CD8-positive, alpha-beta memory T cell (primary cell): ENCODE results near the gene MYO1A. TPM values are rescaled to one million over a fixed set of nuclear protein-coding genes. Genes with fewer than 3 reads are reported as not detected.
"Not testable (repeated sequence)": the region's sequence is repeated elsewhere in the genome, so short reads cannot be mapped to it uniquely, and the experiment has no call there.

Experiments used
- CTCF ChIA-PET: fragments of 350-600 bp; sonication (Branson Sonifier 250); formaldehyde crosslinking; loops from one replicate; lab custom pipeline; 2021; ENCODE audit warnings: antibody characterized with exemption; lab: Charles Lee
- POLR2A ChIA-PET: fragments of 350-600 bp; sonication (Branson Sonifier 250); formaldehyde crosslinking; loops from one replicate; lab custom pipeline; 2021; ENCODE audit warnings: antibody characterized with exemption; lab: Charles Lee
- DNase-seq, 5 donors: peaks; one replicate each; pipeline versions ENCODE4 v3.0.0 to v3.0.0-alpha.2; 2020 to 2022; ENCODE audit warnings: mixed read lengths in 1 of 5
- H3K27ac ChIP-seq: one replicate; pipeline ENCODE4 v1.7.0; 2013; ENCODE audit warnings: low read depth, mild to moderate bottlenecking, low read length, moderate library complexity
- H3K27me3 ChIP-seq: 2 replicates; pipeline ENCODE4 v1.7.0; 2013; ENCODE audit warnings: low read length, mild to moderate bottlenecking; ENCODE audit not compliant: insufficient read depth, poor library complexity, severe bottlenecking
- H3K36me3 ChIP-seq: 2 replicates; pipeline ENCODE4 v1.7.0; 2013; ENCODE audit warnings: mild to moderate bottlenecking, low read length, moderate library complexity; ENCODE audit not compliant: insufficient read depth
- H3K4me1 ChIP-seq: 2 replicates; pipeline ENCODE4 v1.7.0; 2013; ENCODE audit warnings: mild to moderate bottlenecking, low read length, moderate library complexity; ENCODE audit not compliant: insufficient read depth
- H3K4me3 ChIP-seq: 2 replicates; pipeline ENCODE4 v1.7.0; 2013; ENCODE audit warnings: mild to moderate bottlenecking, low read length
- H3K9me3 ChIP-seq: 2 replicates; pipeline ENCODE4 v1.7.0; 2013; ENCODE audit warnings: mild to moderate bottlenecking, low read length
- H3K27ac Mint-ChIP-seq, 8 donors: one replicate each; pipeline ENCODE4 v1.8.0; 2020 to 2021; ENCODE audit warnings: mixed read lengths in 8 of 8, mild to moderate bottlenecking in 6 of 8, inconsistent platforms in 3 of 8, moderate library complexity in 3 of 8
- H3K27me3 Mint-ChIP-seq, 2 donors: one replicate each; pipeline ENCODE4 v1.8.0; 2020 to 2021; ENCODE audit warnings: mixed read lengths in 2 of 2, mild to moderate bottlenecking in 1 of 2, moderate library complexity in 1 of 2
- H3K36me3 Mint-ChIP-seq, 3 donors: one replicate each; pipeline ENCODE4 v1.8.0; 2020 to 2021; ENCODE audit warnings: mixed read lengths in 3 of 3, inconsistent platforms in 1 of 3, mild to moderate bottlenecking in 1 of 3
- H3K4me1 Mint-ChIP-seq, 3 donors: one replicate each; pipeline ENCODE4 v1.8.0; 2020 to 2021; ENCODE audit warnings: mixed read lengths in 3 of 3, inconsistent platforms in 1 of 3, mild to moderate bottlenecking in 1 of 3
- H3K4me3 Mint-ChIP-seq, 7 donors: one replicate each; pipeline ENCODE4 v1.8.0; 2020 to 2021; ENCODE audit warnings: mixed read lengths in 7 of 7, mild to moderate bottlenecking in 6 of 7, moderate library complexity in 4 of 7, inconsistent platforms in 2 of 7
- H3K9me3 Mint-ChIP-seq, 5 donors: one replicate each; pipeline ENCODE4 v1.8.0; 2020 to 2022; ENCODE audit warnings: mixed read lengths in 5 of 5, mild to moderate bottlenecking in 3 of 5, moderate library complexity in 2 of 5, inconsistent platforms in 1 of 5
- polyA plus RNA-seq: library from polyadenylated mRNA; unstranded; fragments of 300-500 nt; fragmentation: Illumina TruSeq; gene quantifications from one replicate; pipeline ENCODE4 v1.2.3, GENCODE V29; 2021
- total RNA-seq, 2 experiments: library from RNA; stranded (reverse); gene quantifications; one replicate each; pipeline ENCODE4 v1.2.3, GENCODE V29; 2021

The MYO1A gene
- total and polyA plus RNA-seq, 3 experiments from 2014 or later, result 0.40 to 0.70 (median 0.51) TPM

DNA sequence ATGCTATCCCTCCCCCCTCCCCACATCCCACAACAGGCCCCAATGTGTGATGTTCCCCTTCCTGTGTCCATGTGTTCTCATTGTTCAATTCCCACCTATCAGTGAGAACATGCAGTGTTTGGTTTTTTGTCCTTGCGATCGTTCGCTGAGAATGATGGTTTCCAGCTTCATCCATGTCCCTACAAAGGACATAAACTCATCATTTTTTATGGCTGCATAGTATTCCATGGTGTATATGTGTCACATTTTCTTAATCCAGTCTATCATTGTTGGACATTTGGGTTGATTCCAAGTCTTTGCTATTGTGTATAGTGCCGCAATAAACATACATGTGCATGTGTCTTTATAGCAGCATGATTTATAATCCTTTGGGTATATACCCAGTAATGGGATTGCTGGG, 3.2 kb upstream of the MYO1A start:
- H3K27ac Mint-ChIP-seq, CTCF ChIA-PET, POLR2A ChIA-PET, H3K36me3 ChIP-seq, H3K4me1 Mint-ChIP-seq, H3K4me3 ChIP-seq, H3K9me3 ChIP-seq, H3K27ac ChIP-seq, H3K27me3 Mint-ChIP-seq, H3K4me3 Mint-ChIP-seq, H3K9me3 Mint-ChIP-seq, H3K4me1 ChIP-seq, H3K27me3 ChIP-seq, DNase-seq: not testable (repeated sequence)
- peaks cover 4 to 15% (median 6%) of the 10 kb centered on the region in 3 donors for H3K36me3 Mint-ChIP-seq

DNA sequence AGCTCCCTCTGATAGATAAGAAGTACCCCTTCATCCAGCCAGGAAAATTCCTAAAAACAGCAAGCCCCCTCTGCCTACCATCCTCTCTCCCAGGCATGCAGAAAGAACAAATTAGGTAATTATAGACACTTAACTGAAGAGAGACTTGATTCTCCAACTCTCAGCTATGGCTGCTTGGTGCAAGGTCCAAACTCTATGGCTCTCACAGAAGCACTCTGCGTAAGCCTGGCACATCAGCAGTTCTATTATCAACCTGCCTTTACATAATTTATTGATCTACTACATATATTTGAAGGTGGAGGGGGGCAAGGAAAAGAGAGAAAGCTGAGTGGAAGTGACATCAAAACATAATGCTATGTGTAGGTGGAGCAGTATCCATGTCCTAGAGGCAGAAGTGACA, 1.1 kb upstream of the MYO1A start:
- Mint-ChIP-seq H3K36me3 (peaks cover 0 to 4% (median 0%) of the 10 kb centered on the region in 3 donors), H3K9me3 (no peaks in the 10 kb centered on the region), H3K27ac (peak overlapping the region in 2 of 8 donors; percentile 3 to 65), H3K4me3 (no peak overlapping the region), H3K4me1 (peaks cover 21 to 26% (median 26%) of the 10 kb centered on the region in 3 donors), H3K27me3 (peaks cover 0 to 3% of the 10 kb centered on the region in 2 donors)
- Histone ChIP-seq H3K4me3 (no peak overlapping the region), H3K4me1 (peaks cover 20% of the 10 kb centered on the region), H3K36me3 (no peaks in the 10 kb centered on the region), H3K27me3 (no peaks in the 10 kb centered on the region), H3K27ac (no peak overlapping the region), H3K9me3 (no peaks in the 10 kb centered on the region)
- ChIA-PET POLR2A (no interaction called here), CTCF (interaction anchor here (1.3 to 1.4 kb wide), 2 partner anchors 18 to 67 kb away, joined by 3 read pairs; no protein-coding TSS in a partner anchor)
- no peak for DNase-seq

DNA sequence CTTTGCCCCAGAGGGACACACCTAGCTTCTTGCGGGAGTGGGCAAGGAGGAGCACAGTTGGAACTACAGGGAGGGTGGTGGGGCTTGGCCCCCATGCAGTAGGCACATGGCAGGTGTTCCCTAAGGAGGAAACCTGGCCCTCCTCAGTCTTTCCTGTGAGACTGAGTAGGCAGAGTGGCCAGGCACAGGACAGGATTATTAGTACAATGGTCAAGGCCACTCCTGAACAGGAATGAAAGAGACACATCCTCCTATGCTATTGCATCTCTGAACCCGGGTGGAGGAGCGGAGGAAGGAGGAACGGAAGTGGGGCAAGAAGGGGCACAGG, 846 bp downstream of the MYO1A start:
- Histone ChIP-seq H3K9me3 (no peaks in the 10 kb centered on the region), H3K4me3 (no peak overlapping the region), H3K4me1 (peaks cover 20% of the 10 kb centered on the region), H3K27me3 (no peaks in the 10 kb centered on the region), H3K27ac (no peak overlapping the region), H3K36me3 (no peaks in the 10 kb centered on the region)
- no peak overlapping the region for H3K4me3 Mint-ChIP-seq
- no peaks in the 10 kb centered on the region for H3K9me3 Mint-ChIP-seq
- H3K36me3 Mint-ChIP-seq, result peaks cover 0 to 3% (median 0%) of the 10 kb centered on the region in 3 donors
- ChIA-PET CTCF (no interaction called here), POLR2A (no interaction called here)
- DNase-seq, result no peak
- H3K4me1 Mint-ChIP-seq, result peaks cover 24 to 29% (median 28%) of the 10 kb centered on the region in 3 donors
- H3K27me3 Mint-ChIP-seq, result peaks cover 3 to 5% of the 10 kb centered on the region in 2 donors
- H3K27ac Mint-ChIP-seq, result peak overlapping the region in 2 of 8 donors; percentile 11 to 48

DNA sequence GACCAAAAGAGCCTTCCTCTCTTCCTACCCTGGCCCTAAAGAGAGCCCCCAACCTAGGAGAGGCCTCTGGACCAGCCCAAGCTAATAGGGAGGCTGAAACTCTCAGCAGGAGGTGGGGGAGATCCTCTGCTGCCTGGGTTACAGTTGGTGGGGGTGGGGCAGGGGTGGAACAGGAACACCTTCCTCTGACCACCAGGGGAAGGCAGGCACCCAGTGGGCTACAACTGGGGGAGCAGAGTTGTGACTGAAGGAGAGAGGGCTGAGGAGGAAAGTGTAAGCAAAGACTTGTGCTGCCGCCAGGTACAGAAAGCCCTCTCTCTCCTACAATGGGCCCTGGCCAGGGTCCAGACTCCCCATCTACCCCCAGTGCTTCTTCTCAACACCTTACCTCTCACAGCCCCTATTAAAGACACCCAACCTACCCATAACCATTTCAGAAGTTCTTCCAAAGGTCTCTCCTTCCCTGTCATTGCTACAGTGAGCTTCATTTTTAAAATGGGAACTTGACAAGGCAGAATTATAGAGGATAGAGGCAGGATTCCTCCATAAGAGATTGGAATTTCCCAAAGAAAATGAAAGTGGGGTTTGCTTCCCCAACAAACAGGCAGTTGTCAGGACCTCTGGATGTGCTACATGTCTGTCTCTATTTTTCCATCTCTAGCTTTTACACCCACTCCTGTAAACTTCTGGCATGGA, 1.4 kb downstream of the MYO1A start:
- peaks cover 24 to 29% (median 28%) of the 10 kb centered on the region in 3 donors for H3K4me1 Mint-ChIP-seq
- H3K27ac Mint-ChIP-seq, result peak overlapping the region in 3 of 8 donors; percentile 11 to 87 (median 48)
- H3K27ac ChIP-seq, result no peak overlapping the region
- no peaks in the 10 kb centered on the region for H3K36me3 ChIP-seq
- peaks cover 20% of the 10 kb centered on the region for H3K4me1 ChIP-seq
- peak overlapping the region in 1 of 7 donors; percentile 29 for H3K4me3 Mint-ChIP-seq
- H3K9me3 Mint-ChIP-seq, result no peaks in the 10 kb centered on the region
- H3K27me3 ChIP-seq, result no peaks in the 10 kb centered on the region
- POLR2A ChIA-PET, result no interaction called here
- H3K27me3 Mint-ChIP-seq, result peaks cover 3 to 9% of the 10 kb centered on the region in 2 donors
- no peaks in the 10 kb centered on the region for H3K9me3 ChIP-seq
- CTCF ChIA-PET, result interaction anchor here (0.9 to 1.4 kb wide), 3 partner anchors 8 to 63 kb away, joined by 3 to 7 read pairs (median 6); partner anchors contain the start of gene STAT6
- DNase-seq, result no peak
- no peak overlapping the region for H3K4me3 ChIP-seq
- H3K36me3 Mint-ChIP-seq, result no peaks in the 10 kb centered on the region

DNA sequence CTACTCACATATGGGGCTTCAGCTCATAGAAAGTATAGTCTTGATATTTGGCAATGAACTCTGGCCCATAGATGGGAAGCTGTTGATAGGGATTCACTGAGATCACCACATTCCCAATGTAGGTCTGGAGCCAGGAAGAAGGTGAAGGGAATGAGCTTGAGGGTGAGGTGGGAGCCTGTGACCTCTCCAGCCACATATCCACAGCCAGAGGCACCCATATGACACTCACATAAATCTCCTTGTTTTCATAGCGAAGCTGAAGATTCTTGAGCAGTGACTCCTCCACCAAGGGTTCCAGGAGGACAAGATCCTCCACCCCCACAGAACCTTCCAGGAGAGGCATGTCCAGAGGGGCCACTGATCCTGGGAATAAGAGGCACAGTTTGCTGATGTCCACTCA, 1.9 kb downstream of the MYO1A start:
- H3K4me3 Mint-ChIP-seq, result peak overlapping the region in 2 of 7 donors; percentile 62 to 64
- ChIA-PET CTCF (interaction anchor here (0.9 to 1.4 kb wide), 3 partner anchors 9 to 64 kb away, joined by 3 to 7 read pairs (median 6); partner anchors contain the start of gene STAT6), POLR2A (interaction anchor here (0.5 to 0.8 kb wide), 3 partner anchors 64 to 363 kb away, joined by 3 to 7 read pairs (median 3); no protein-coding TSS in a partner anchor)
- H3K4me1 Mint-ChIP-seq, result peaks cover 24 to 29% (median 28%) of the 10 kb centered on the region in 3 donors
- Histone ChIP-seq H3K27ac (no peak overlapping the region), H3K9me3 (no peaks in the 10 kb centered on the region), H3K4me3 (peak overlapping the region; percentile 15), H3K4me1 (peaks cover 20% of the 10 kb centered on the region), H3K27me3 (no peaks in the 10 kb centered on the region), H3K36me3 (no peaks in the 10 kb centered on the region)
- no peaks in the 10 kb centered on the region for H3K9me3 Mint-ChIP-seq
- no peak for DNase-seq
- peak overlapping the region in 4 of 8 donors; percentile 34 to 87 (median 58) for H3K27ac Mint-ChIP-seq
- no peaks in the 10 kb centered on the region for H3K36me3 Mint-ChIP-seq
- H3K27me3 Mint-ChIP-seq, result peaks cover 3 to 14% of the 10 kb centered on the region in 2 donors

DNA sequence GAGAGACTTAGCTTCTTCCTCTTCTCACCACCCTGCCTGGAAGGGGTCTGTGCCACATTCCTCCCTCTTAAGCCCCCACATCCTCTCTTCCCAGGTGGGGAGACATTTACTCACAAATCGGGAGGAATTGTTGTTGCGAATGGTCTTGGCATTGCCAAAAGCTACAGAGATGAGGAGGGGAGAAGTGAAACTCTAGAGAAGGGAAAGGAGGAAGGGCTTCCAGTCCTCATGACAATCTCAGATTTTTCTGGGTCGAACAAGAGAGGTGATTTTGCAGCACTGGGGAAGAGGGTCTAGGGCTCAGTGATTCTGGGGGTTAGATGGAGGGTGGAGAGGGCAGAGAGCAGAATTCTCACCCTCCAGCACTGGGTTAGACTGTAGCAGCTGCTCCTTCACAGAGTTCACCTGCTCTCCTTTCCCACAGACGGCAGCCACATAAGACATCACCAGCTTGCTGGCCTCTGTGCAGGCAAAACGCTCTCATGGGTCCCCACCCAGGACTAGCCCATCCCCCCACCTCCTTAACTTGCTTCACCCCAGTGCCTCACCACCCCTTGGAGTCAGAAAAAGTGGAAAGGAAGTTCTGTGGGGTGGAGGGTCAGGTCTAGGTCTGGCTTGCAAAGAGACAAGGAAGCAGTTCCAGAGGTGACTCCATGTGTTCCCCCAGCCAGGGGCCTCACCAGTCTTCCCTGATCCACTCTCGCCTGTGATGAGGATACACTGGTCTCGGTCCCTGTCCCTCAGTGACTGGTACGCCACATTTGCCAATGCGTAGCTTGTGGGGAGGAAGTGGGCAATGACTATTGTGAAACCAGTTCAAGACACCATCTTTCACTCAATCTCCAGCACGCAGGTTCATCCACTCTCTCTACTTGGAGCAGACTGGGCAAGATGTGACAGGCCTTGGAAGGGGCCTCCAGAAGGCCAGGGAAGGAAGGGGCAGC, 2.7 kb downstream of the MYO1A start:
- no peak overlapping the region for H3K27ac ChIP-seq

DNA sequence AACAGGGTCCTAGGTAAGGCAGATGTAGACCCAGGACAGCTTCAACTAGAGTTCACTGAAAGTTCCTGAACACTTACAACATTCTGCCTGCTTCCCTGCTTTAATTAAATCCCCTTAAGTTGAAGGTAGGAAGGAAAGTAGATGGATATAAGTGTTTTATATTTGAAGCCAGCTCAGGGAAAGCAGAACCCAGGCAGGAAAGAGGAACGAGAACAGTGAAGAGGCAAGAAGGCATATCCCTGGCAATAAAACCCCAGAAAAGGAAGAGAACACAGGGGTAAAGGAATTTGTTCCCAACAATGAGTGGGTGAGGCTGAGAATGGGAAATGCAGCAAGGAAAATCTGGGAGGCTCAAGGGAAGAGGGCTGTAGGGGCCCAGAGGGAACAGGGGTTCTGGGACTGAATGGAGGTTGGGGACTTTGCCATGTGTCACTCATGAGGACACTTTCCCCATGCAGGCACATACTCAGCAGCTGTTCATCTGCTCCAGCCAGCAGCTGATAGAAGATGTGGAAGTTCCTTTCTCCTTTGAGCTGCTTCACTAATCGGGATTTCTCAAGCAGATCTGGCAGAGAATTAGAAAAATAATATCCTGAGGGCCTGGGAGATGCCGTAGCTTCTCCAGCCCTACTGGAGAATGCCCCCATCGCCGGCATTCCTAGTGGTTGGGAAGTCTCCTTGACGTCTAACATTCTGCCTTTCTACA, 3.7 kb downstream of the MYO1A start:
- Mint-ChIP-seq H3K27ac (peak overlapping the region in 4 of 8 donors; percentile 8 to 49 (median 24)), H3K4me1 (peaks cover 24 to 29% (median 28%) of the 10 kb centered on the region in 3 donors), H3K9me3 (no peaks in the 10 kb centered on the region), H3K36me3 (no peaks in the 10 kb centered on the region), H3K27me3 (peaks cover 3 to 24% of the 10 kb centered on the region in 2 donors), H3K4me3 (peak overlapping the region in 2 of 7 donors; percentile 43 to 48)
- no peak for DNase-seq
- Histone ChIP-seq H3K27me3 (no peaks in the 10 kb centered on the region), H3K36me3 (no peaks in the 10 kb centered on the region), H3K4me3 (no peak overlapping the region), H3K9me3 (no peaks in the 10 kb centered on the region), H3K27ac (no peak overlapping the region), H3K4me1 (peaks cover 20% of the 10 kb centered on the region)
- POLR2A ChIA-PET, result no interaction called here
- CTCF ChIA-PET, result interaction anchor here (0.8 to 1.3 kb wide), 2 partner anchors 23 to 65 kb away, joined by 3 read pairs; partner anchors contain the start of gene STAT6

More for the DNA sequence above, 2.7 kb downstream of the MYO1A start:
- H3K4me1 Mint-ChIP-seq, result peaks cover 24 to 29% (median 28%) of the 10 kb centered on the region in 3 donors
- H3K27me3 Mint-ChIP-seq, result peaks cover 3 to 18% of the 10 kb centered on the region in 2 donors
- peak overlapping the region in 7 of 8 donors; percentile 34 to 87 (median 76) for H3K27ac Mint-ChIP-seq
- H3K4me1 ChIP-seq, result peaks cover 20% of the 10 kb centered on the region
- H3K27me3 ChIP-seq, result no peaks in the 10 kb centered on the region
- H3K36me3 ChIP-seq, result no peaks in the 10 kb centered on the region
- no peaks in the 10 kb centered on the region for H3K36me3 Mint-ChIP-seq
- POLR2A ChIA-PET, result interaction anchor here (0.5 to 0.8 kb wide), 3 partner anchors 65 to 362 kb away, joined by 3 to 7 read pairs (median 3); no protein-coding TSS in a partner anchor
- peak overlapping the region; percentile 15 for H3K4me3 ChIP-seq
- CTCF ChIA-PET, result interaction anchor here (0.9 to 1.4 kb wide), 4 partner anchors 10 to 65 kb away, joined by 3 to 7 read pairs (median 4); partner anchors contain the start of gene STAT6
- H3K4me3 Mint-ChIP-seq, result peak overlapping the region in 6 of 7 donors; percentile 48 to 86 (median 63)
- H3K9me3 Mint-ChIP-seq, result no peaks in the 10 kb centered on the region
- DNase-seq, result peak in 4 of 5 donors; percentile 6 to 55 (median 27)
- H3K9me3 ChIP-seq, result no peaks in the 10 kb centered on the region
